ENCODE results near the gene TFEB. TPM values are rescaled to one million over a fixed set of nuclear protein-coding genes. Genes with fewer than 3 reads are reported as not detected.
A peak's percentile ranks its signal among the peaks of the same experiment; 100 is the strongest.

Gene TFEB
- total and polyA plus RNA-seq, 2 donors (not counting 1 experiment from before 2014, with no cell fraction given): 1.9 to 7.6 TPM

DNA sequence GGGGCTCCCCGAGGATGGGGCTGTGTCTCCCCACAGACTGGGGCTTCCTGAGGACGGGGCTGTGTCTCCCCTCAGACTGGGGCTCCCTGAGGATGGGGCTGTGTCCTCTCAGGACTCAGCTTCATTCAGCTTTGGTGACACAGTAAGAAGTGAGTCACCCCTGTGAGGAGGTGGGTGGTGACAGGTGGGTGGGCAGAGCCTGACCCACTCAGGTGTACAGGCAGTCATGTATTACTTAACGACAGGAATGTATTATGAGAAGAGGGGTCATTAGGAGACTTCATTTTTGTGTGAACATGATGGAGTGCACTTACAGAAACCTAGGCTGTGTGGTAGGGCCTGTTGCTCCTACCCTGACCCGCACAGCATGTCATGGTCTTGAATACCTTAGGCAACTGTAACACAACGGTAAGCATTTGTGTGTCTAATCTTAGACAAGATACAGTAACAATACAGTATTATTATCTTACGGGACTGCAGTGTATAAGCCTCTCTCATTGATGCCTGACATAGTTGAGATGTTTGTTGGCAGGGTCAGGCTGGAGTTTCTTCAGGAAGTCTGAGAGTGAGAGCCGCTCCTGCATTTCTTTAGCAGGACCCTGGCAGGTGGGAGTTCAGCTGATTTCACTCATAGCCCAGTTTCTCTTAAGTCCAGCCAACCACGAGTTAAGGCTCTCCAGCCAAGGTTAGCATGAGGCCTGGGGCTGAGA, 22.7 kb upstream of the TFEB start:
- no peaks in the 10 kb centered on the region for H3K4me1 ChIP-seq (ENCODE audit: control insufficient read depth, extremely low read depth, insufficient read depth, low read length)
- H3K4me3 ChIP-seq (replicated peaks in 1 of 4; ENCODE audit: control extremely low read depth in 1 of 4, insufficient read depth in 1 of 4, low read depth in 3 of 4, low read length in 4 of 4): no peak overlapping the region
- H3K27me3 ChIP-seq (ENCODE audit: control insufficient read depth, insufficient read depth, low read length): peaks cover 12% of the 10 kb centered on the region
- TF ChIP-seq EZH2 (IDR thresholded peaks at IDR 0.05; ENCODE audit: low read length, missing control alignments) (no peak), CTCF (conservative IDR thresholded peaks at IDR 0.05 in 1 of 2, IDR thresholded peaks at IDR 0.05 in 1 of 2; ENCODE audit: low read depth in 1 of 2, low read length in 2 of 2) (no peak)
- no peaks in the 10 kb centered on the region for H3K9me3 ChIP-seq (ENCODE audit: control insufficient read depth, insufficient read depth, low read depth, low read length)
- peak in 1 of 2 donors; percentile 48 for DNase-seq (ENCODE audit: low read depth in 2 of 2)
- no peaks in the 10 kb centered on the region for H4K20me1 ChIP-seq (ENCODE audit: control insufficient read depth, extremely low read depth, insufficient read depth, low read length)
- H2AFZ ChIP-seq (ENCODE audit: low read length): no peak overlapping the region
- H3K27ac ChIP-seq (ENCODE audit: insufficient read depth, low read length): no peak overlapping the region
- H3K9ac ChIP-seq (ENCODE audit: insufficient read depth, low read length): no peak overlapping the region
- H3K4me2 ChIP-seq (ENCODE audit: extremely low read depth, insufficient read depth, low read length): no peak overlapping the region
- H3K79me2 ChIP-seq (ENCODE audit: control insufficient read depth, insufficient read depth, low read length): no peaks in the 10 kb centered on the region
- H3K36me3 ChIP-seq (ENCODE audit: control insufficient read depth, insufficient read depth, low read length): no peaks in the 10 kb centered on the region

GRCh38 chr6:41757271-41757670, 21.9 kb upstream of the TFEB start:
- no peak for DNase-seq (ENCODE audit: low read depth in 2 of 2)
- no peaks in the 10 kb centered on the region for H3K9me3 ChIP-seq (ENCODE audit: control insufficient read depth, insufficient read depth, low read depth, low read length)
- no peak overlapping the region for H2AFZ ChIP-seq (ENCODE audit: low read length)
- H3K79me2 ChIP-seq (ENCODE audit: control insufficient read depth, insufficient read depth, low read length): no peaks in the 10 kb centered on the region
- H3K27ac ChIP-seq (ENCODE audit: insufficient read depth, low read length): no peak overlapping the region
- H3K27me3 ChIP-seq (ENCODE audit: control insufficient read depth, insufficient read depth, low read length): peaks cover 12% of the 10 kb centered on the region
- H4K20me1 ChIP-seq (ENCODE audit: control insufficient read depth, extremely low read depth, insufficient read depth, low read length): no peaks in the 10 kb centered on the region
- H3K4me2 ChIP-seq (ENCODE audit: extremely low read depth, insufficient read depth, low read length): no peak overlapping the region
- H3K4me3 ChIP-seq (replicated peaks in 1 of 4; ENCODE audit: control extremely low read depth in 1 of 4, insufficient read depth in 1 of 4, low read depth in 3 of 4, low read length in 4 of 4): no peak overlapping the region
- TF ChIP-seq CTCF (conservative IDR thresholded peaks at IDR 0.05 in 1 of 2, IDR thresholded peaks at IDR 0.05 in 1 of 2; ENCODE audit: low read depth in 1 of 2, low read length in 2 of 2): no peak
- TF ChIP-seq EZH2 (IDR thresholded peaks at IDR 0.05; ENCODE audit: low read length, missing control alignments): no peak
- H3K36me3 ChIP-seq (ENCODE audit: control insufficient read depth, insufficient read depth, low read length): no peaks in the 10 kb centered on the region
- H3K9ac ChIP-seq (ENCODE audit: insufficient read depth, low read length): no peak overlapping the region
- H3K4me1 ChIP-seq (ENCODE audit: control insufficient read depth, extremely low read depth, insufficient read depth, low read length): no peaks in the 10 kb centered on the region

- Histone ChIP-seq H3K27ac (ENCODE audit: insufficient read depth, low read length) (no peak overlapping the region), H3K9ac (ENCODE audit: insufficient read depth, low read length) (no peak overlapping the region), H3K4me3 (replicated peaks in 1 of 4; ENCODE audit: control extremely low read depth in 1 of 4, insufficient read depth in 1 of 4, low read depth in 3 of 4, low read length in 4 of 4) (no peak overlapping the region), H3K4me1 (ENCODE audit: control insufficient read depth, extremely low read depth, insufficient read depth, low read length) (no peaks in the 10 kb centered on the region), H3K79me2 (ENCODE audit: control insufficient read depth, insufficient read depth, low read length) (no peaks in the 10 kb centered on the region), H2AFZ (ENCODE audit: low read length) (no peak overlapping the region), H3K9me3 (ENCODE audit: control insufficient read depth, insufficient read depth, low read depth, low read length) (no peaks in the 10 kb centered on the region), H3K27me3 (ENCODE audit: control insufficient read depth, insufficient read depth, low read length) (peaks cover 12% of the 10 kb centered on the region), H3K4me2 (ENCODE audit: extremely low read depth, insufficient read depth, low read length) (no peak overlapping the region), H3K36me3 (ENCODE audit: control insufficient read depth, insufficient read depth, low read length) (no peaks in the 10 kb centered on the region), H4K20me1 (ENCODE audit: control insufficient read depth, extremely low read depth, insufficient read depth, low read length) (no peaks in the 10 kb centered on the region)
- TF ChIP-seq EZH2 (IDR thresholded peaks at IDR 0.05; ENCODE audit: low read length, missing control alignments): no peak
- no peak for TF ChIP-seq CTCF (conservative IDR thresholded peaks at IDR 0.05 in 1 of 2, IDR thresholded peaks at IDR 0.05 in 1 of 2; ENCODE audit: low read depth in 1 of 2, low read length in 2 of 2)
- no peak for DNase-seq (ENCODE audit: low read depth in 2 of 2)
Measured at GRCh38 chr6:41756354-41756753, 20.9 kb upstream of the TFEB start.
